ENCODE measurements around the gene AOPEP.
A peak's percentile ranks its signal among the peaks of the same experiment; 100 is the strongest.

The AOPEP gene

DNA sequence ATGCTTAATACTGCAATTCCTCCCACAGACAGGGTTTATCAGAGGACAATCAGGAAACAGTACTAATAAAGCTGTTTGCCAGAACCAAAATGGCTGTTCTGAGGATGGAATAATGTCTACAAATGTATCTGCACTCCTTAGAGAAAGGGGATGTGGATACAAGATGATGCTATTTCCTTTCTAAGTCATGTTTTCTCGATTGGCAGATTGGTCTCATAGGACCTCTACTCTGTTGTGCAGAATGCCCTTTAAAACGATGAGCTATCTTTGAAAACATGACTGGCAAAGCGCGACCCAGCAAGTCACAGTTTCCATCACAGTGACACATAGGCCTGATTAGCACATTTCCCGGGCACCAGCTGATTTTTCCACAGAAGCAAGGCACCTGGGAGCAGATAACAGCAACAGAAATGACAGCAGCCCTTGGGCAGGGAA lies 54.0 kb downstream of the AOPEP start:
- TF ChIP-seq, protein P1, sequence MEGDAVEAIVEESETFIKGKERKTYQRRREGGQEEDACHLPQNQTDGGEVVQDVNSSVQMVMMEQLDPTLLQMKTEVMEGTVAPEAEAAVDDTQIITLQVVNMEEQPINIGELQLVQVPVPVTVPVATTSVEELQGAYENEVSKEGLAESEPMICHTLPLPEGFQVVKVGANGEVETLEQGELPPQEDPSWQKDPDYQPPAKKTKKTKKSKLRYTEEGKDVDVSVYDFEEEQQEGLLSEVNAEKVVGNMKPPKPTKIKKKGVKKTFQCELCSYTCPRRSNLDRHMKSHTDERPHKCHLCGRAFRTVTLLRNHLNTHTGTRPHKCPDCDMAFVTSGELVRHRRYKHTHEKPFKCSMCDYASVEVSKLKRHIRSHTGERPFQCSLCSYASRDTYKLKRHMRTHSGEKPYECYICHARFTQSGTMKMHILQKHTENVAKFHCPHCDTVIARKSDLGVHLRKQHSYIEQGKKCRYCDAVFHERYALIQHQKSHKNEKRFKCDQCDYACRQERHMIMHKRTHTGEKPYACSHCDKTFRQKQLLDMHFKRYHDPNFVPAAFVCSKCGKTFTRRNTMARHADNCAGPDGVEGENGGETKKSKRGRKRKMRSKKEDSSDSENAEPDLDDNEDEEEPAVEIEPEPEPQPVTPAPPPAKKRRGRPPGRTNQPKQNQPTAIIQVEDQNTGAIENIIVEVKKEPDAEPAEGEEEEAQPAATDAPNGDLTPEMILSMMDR (IDR thresholded peaks at IDR 0.05; ENCODE audit: borderline replicate concordance, insufficient read depth, low read depth, low read length): no peak

DNA sequence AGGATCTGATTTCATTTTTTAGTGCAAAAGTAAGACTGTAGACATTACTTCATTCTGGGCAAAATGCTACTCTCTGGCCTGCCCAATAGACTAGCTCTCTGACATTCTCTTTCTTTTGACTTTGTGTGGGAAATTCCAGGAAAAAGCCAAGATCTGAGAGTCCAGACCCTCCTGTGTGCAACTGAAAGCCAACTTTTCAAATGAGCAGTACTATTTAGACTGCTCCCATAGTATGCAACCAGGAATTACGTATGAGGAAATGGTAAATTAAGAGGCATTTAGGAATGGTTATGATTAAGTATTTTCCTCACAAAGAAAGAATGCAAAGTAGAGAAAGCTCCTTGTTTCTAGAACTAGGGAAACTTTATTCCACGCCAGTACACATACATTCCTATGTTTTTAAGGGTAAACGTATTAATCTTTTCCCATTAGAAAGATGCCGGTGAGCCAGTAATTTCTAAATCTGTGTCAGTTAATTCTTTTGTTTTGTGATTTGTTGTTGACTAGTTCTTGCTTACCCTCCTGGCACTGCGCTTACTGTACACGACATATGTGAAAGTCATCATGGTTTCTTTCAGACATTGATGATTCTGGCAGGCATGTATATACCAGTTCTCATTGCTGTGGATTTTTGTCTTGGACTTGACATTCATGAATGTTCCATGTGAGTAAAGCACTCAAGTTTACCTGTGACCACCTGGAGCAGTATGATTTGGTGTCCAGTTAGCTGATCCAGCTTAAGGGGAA lies 56.0 kb downstream of the AOPEP start:
- TF ChIP-seq, protein P1 (IDR thresholded peaks at IDR 0.05; ENCODE audit: borderline replicate concordance, insufficient read depth, low read depth, low read length): no peak

More for the DNA sequence above, 54.0 kb downstream of the AOPEP start:
- no peak overlapping the region for H3K4me3 ChIP-seq (ENCODE audit: low read depth, low read length)

DNA sequence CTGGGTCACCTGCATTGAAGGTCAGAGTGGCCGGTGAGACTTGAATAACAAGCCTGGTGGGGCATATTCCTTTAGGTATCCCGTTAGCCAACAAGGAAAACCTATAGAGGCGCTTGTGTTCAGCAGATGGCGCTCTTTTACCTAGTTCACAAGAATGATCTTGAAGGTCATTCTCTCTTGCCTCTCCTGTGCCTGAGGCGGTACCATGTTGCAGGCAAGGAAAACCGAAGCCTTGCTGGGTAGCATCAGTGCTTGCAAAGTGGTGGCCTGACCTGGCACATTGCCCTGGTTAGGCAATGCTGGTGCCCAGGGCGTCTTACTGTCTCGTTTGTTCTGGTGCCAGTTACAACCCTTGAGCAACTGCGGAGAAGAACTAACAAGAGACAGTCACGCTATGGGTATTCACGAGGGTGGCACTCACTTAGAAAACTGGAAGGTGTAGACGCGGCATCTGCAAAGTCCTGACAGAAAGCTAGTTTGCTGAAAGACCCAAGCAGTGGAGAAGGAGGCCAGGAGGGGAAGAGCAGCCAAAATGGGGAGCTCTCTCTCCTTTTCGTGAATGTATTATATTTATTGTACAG lies 56.7 kb downstream of the AOPEP start:
- TF ChIP-seq, protein P1 (IDR thresholded peaks at IDR 0.05; ENCODE audit: borderline replicate concordance, insufficient read depth, low read depth, low read length): peak; percentile 54

More for the DNA sequence above, 56.0 kb downstream of the AOPEP start:
- H3K4me3 ChIP-seq (ENCODE audit: low read depth, low read length): no peak overlapping the region

DNA sequence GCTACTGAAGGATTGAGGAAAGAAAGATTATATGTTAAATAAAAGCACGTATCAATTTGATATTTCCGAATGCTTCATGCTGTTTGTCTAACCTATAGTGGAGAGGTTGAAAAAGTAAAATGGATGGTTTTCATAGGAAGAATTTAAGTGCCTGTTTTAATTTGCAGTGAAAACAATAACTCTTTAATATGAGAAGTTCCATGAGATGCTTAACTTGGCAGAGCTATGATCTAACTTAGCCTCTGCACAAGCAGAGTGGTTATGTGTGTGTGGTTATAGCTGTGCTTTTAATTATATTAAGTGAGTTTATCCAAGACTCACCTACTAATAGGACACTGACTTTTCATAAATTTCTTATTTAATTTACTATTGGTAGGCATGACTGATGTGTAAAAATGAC lies 57.4 kb downstream of the AOPEP start:
- TF ChIP-seq, protein P1 (IDR thresholded peaks at IDR 0.05; ENCODE audit: borderline replicate concordance, insufficient read depth, low read depth, low read length): no peak
- H3K4me3 ChIP-seq (ENCODE audit: low read depth, low read length): no peak overlapping the region

More for the DNA sequence above, 56.7 kb downstream of the AOPEP start:
- no peak overlapping the region for H3K4me3 ChIP-seq (ENCODE audit: low read depth, low read length)

DNA sequence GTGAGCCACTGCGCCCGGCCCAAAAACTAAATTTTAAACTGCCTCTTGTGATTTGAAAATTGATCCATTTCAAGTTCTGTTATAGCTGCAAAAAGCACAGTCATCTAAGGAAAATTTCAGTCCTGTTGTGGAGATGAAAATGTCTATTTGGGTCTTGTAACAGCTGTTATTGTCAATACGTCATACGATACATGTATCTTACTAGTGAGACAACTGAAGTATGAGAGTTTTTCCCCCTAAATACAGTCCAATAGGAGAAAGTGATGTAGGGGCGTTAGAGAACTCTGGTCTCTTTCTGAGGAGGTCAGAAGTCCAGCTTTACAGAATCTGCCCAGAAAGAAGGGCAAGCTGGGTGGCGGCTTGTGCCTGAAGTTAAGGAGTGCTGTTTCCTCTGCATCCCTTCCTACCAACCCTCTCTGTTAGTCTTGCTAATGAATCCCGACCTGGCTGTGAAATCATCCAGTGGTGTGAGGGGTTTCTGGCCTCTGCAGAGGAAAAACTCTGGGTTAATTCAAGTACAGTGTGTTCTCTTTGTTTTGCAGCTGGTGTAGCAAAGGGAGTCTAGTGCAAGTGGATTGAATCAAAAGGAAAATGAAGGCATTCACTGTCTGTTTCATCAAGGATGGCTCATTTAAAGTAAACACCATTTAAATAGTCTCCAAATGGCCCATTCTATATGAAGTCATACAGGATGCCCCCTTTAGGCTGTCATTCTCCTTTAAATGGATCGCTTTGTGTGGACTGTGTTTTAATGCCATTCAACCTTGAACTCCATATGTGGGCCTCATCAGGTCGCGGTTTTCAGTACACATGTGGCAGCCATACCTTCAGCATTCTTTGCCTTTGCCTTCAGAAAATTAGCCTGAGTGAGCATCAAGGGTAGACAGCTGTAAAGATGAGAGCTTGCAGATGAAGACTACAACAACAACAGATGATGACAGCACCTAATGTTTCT lies 59.0 kb downstream of the AOPEP start:
- TF ChIP-seq, protein P1 (IDR thresholded peaks at IDR 0.05; ENCODE audit: borderline replicate concordance, insufficient read depth, low read depth, low read length): no peak
- H3K4me3 ChIP-seq (ENCODE audit: low read depth, low read length): no peak overlapping the region

DNA sequence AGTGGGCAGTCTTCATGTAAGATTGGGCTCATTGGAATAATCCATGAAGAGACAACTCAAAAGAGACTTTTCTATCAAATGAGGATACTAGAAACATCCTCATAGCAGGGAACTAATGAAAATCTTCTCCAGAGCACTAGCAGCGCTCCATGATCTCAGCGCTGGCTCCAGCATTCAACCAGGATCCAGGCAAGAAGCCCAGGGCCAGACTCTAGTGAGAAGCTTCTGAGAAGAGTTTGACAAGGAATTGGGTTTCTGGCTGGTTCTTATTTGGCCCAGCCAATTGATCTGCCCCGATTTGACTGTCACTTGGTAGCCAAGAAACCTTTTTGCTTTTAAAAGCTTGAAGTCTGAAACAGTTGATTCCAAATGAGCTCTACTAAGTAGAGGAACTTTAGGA lies 60.1 kb downstream of the AOPEP start:
- TF ChIP-seq, protein P1 (IDR thresholded peaks at IDR 0.05; ENCODE audit: borderline replicate concordance, insufficient read depth, low read depth, low read length): no peak
- H3K4me3 ChIP-seq (ENCODE audit: low read depth, low read length): no peak overlapping the region

Data from GM12875 (cell line).